GM19395 (cell line): ENCODE measurements around the gene CIBAR2.
"Not testable (repeated sequence)": the region's sequence is repeated elsewhere in the genome, so short reads cannot be mapped to it uniquely, and the experiment has no call there.

Experiments used
- ATAC-seq: cut with Tn5 transposase; IDR thresholded peaks from one replicate; pipeline ENCODE4 v1.9.1; 2021; ENCODE audit warnings: mild to moderate bottlenecking, moderate library complexity; ENCODE audit not compliant: unreplicated experiment

Gene CIBAR2

DNA sequence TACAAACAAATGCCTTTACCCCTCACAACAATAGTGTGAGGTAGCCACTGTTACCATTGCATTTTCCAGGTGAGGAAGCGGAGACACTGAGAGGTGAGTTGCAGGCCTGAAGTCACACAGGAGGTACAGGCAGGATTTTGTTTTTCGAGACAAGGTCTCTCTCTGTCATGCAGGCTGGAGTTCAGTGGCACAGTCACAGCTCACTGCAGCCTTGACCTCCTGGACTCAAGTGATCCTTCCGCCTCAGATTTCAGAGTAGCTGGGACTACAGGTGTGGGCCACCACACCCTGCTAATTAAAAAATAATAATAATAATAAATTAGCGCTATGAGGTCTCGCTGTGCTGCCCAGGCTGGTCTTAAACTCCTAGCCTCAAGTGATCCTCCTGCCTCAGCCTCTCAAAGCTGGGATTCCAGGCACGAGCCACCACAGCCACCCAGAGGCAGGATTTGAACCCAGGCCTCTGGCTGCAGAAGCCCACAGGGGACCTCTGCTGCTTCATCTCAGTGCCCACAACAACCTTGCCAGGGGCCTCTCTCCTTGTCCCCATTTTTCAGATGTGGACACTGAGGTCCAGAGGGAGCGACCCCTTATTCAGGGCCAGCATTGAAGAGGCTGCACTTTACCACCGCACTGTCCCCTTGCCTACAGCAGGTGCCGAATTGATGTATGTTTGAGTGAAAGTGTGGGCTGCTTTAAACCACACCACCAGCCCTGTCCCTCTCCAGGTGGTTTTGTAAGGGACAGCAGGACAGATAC, 16.0 kb upstream of the CIBAR2 start:
- no peak for ATAC-seq

DNA sequence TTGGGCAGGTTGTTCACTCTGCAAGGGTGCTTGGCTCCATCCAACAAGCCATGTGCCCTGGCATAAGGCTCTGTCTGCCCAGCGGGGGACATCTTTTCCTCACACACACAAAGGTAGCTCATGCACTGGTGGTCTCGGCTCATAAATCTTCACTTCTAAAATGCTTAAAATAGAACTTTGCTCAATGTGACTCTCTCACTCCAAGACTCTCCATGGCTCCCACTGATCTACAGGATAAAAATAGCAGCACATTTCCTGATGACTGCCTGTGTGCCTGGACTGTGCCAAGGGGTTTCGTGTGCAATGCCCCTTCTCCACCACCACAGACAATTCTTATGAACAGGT, 15.1 kb upstream of the CIBAR2 start:
- ATAC-seq, result no peak

GRCh38 chr16:85126705-85127378, 14.6 kb upstream of the CIBAR2 start:
- no peak for ATAC-seq

- no peak for ATAC-seq
Observed at GRCh38 chr16:85126394-85126704, 14.1 kb upstream of the CIBAR2 start.

GRCh38 chr16:85125570-85126393, 13.5 kb upstream of the CIBAR2 start:
- ATAC-seq, result no peak

- no peak for ATAC-seq
Observed at GRCh38 chr16:85124636-85125346, 12.5 kb upstream of the CIBAR2 start.

- no peak for ATAC-seq
Observed at GRCh38 chr16:85123891-85124635, 11.8 kb upstream of the CIBAR2 start.

DNA sequence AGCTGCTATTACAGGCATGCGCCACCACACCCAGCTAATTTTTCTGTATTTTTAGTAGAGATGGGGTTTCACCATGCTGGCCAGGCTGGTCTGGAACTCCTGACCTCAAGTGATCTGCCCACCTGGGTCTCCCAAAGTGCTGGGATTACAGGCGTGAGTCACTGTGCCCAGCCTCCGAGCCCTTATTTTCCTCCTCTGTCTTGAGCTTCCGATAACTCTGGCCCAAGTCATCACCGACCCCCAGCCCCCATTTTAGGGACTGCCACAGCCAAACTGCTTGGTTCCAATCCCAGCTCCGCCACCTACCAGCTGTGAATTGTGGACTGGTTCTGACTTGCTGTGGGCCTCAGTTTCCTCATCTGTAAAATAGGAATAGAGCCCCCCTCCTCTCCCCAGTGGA, 11.2 kb upstream of the CIBAR2 start:
- not testable (repeated sequence) for ATAC-seq

DNA sequence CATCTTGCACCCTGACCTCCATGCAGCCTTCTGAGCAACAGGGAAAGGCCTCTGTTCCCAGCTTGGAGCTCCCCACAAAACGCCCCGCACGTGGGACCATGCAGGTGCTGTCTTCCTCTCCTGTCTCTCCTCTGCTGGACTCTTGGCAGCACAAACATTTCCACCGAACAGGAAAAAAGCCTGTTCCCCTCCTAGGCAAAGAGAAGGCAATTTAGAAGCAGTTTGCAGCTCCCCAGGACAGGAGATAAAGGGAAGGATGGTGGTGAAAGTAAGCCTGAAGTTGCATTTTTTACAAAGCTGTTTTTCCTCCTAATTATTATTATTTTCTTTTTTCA, 7.7 kb upstream of the CIBAR2 start:
- ATAC-seq, result no peak

DNA sequence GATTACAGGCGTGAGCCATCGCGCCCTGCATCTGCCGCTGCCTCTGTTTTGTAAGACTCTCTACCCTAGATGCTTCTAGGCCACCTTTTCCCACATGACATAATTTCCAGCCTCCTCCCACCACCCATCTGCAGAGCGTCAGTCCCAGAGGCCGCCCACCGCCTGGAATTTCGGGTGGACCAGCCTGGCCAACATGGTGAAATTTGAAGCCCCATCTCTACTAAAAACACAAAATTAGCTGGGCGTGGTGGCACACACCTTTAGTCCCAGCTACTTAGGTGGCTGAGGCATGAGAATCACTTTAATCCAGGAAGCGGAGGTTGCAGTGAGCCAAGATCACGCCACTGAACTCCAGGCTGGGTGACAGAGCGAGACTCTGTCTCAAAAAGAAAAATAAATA, 5.1 kb upstream of the CIBAR2 start:
- no peak for ATAC-seq

- no peak for ATAC-seq
Observed at GRCh38 chr16:85114909-85115567, 2.8 kb upstream of the CIBAR2 start.

- no peak for ATAC-seq
Observed at GRCh38 chr16:85113913-85114312, 1.6 kb upstream of the CIBAR2 start.

DNA sequence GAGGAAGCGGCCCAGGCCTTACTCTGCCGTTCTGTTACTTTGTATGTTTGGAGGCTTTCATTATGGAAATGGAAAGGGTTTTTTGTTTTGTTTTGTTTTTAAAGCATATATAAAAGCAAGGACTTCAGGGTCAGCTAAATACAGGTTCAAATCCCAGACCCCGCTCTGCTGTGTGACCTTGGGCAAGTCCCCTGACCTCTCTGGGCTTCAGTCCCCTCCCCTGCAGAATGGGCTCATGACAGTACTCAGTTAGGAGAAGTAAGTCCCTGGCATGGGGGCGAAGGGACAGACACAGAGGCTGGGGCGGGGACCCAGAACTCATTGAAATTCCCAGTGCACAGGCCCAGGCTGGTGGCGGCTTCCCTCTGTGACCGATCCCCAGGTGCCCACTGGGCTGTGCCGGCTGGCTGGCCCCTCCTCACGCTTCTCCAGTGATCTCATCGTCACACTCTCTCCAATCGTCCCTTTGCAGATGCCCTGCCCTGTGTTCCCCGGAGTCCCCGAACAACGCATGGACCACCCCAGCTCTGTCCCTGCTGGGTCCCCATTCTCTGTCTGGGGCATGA, 979 bp upstream of the CIBAR2 start:
- no peak for ATAC-seq

DNA sequence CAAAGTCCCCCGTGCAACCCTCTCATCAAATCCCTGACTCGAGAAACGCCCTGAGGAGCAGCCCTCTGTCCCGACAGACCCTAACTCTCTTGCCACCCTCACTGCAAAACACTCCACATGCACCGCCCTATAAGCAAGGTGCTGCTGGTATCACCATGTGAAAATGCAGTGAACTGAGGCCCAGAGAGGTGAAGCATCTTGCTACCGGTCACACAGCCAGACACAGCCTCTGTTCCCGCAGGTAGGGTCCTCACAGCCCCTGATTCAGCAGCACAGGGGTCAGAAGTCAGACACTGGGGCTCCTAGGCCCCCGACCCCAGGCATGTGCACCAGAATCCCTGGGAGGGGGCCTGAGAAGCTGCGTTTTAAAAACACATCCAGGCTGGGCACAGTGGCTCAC, 1.1 kb downstream of the CIBAR2 start:
- ATAC-seq, result no peak

DNA sequence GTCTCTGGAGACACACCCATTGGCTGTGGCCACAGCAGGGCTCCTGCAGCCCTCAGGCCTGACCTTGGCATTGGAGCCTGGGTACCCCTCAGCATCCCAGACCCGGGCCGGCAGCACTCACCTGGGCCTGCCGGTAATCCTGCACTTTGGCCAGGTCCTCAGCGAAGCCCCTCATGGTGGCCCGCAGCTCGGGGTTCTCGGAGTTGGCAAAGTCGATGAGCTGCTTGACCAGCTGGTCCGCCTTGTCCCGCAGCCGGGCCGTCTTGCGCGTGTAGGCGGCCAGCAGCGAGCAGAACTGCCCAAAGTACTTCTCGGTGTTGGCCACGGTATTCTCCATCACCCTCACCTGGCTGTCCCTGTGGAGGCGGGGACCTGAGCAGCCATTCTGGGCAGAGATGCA, 2.2 kb downstream of the CIBAR2 start:
- no peak for ATAC-seq

DNA sequence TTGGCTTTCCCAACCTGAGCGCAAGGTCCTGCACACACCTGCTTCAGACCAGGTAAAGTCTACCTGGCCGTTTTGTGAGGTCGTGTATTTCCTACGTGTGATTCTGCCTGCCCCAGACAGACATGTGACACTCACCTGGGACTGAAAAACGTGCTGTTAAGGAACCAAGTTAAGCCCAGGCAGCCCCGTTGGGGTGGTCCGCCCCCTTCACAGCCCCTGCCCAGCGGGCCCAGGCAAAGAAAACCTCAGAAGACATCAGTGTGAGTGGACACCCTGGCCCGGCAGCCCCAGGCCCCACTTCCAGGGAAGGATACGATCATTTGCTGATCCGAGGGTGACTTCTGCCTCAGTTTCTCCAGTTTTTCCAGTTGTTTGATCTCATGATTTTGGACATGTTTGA, 4.7 kb downstream of the CIBAR2 start:
- ATAC-seq, result no peak

- ATAC-seq, result no peak
Observed at GRCh38 chr16:85107083-85107482, 5.2 kb downstream of the CIBAR2 start.

- ATAC-seq, result no peak
Observed at GRCh38 chr16:85105475-85105874, 6.8 kb downstream of the CIBAR2 start.

- no peak for ATAC-seq
Observed at GRCh38 chr16:85104821-85105391, 7.4 kb downstream of the CIBAR2 start.

- no peak for ATAC-seq
Observed at GRCh38 chr16:85104147-85104546, 8.1 kb downstream of the CIBAR2 start.
